Naive B cell (primary cell): ENCODE measurements around the gene PHLDA1. TPM values are rescaled to one million over a fixed set of nuclear protein-coding genes. Genes with fewer than 3 reads are reported as not detected.

Experiments used
- ATAC-seq, 2 donors: fragments of 150-1000 bp; cut with Tn5 transposase; 2 replicates each; pipeline ENCODE4 v1.10.0; 2021; ENCODE audit warnings: low read depth in 2 of 2, mild to moderate bottlenecking in 2 of 2, moderate library complexity in 2 of 2
- DNase-seq: peaks from one replicate; pipeline ENCODE4 v3.0.0; 2022
- H3K27ac Mint-ChIP-seq, 6 donors: one replicate each; pipeline ENCODE4 v1.8.0; 2020 to 2022; ENCODE audit warnings: mild to moderate bottlenecking in 6 of 6, mixed read lengths in 6 of 6, moderate library complexity in 5 of 6, inconsistent platforms in 2 of 6
- H3K27me3 Mint-ChIP-seq, 3 donors: one replicate each; pipeline ENCODE4 v1.8.0; 2021 to 2022; ENCODE audit warnings: mixed read lengths in 3 of 3, mild to moderate bottlenecking in 1 of 3
- H3K36me3 Mint-ChIP-seq, 2 donors: one replicate each; pipeline ENCODE4 v1.8.0; 2020 to 2022; ENCODE audit warnings: mixed read lengths in 2 of 2, inconsistent platforms in 1 of 2, mild to moderate bottlenecking in 1 of 2
- H3K4me1 Mint-ChIP-seq, 3 donors: one replicate each; pipeline ENCODE4 v1.8.0; 2020 to 2022; ENCODE audit warnings: mixed read lengths in 3 of 3, inconsistent platforms in 1 of 3, mild to moderate bottlenecking in 1 of 3, moderate library complexity in 1 of 3
- H3K4me3 Mint-ChIP-seq, 8 donors: one replicate each; pipeline ENCODE4 v1.8.0; 2020 to 2022; ENCODE audit warnings: mild to moderate bottlenecking in 8 of 8, mixed read lengths in 8 of 8, moderate library complexity in 8 of 8, inconsistent platforms in 2 of 8
- H3K9me3 Mint-ChIP-seq, 7 donors: one replicate each; pipeline ENCODE4 v1.8.0; 2020 to 2022; ENCODE audit warnings: mixed read lengths in 7 of 7, mild to moderate bottlenecking in 5 of 7, inconsistent platforms in 2 of 7, moderate library complexity in 1 of 7
- polyA plus RNA-seq, 6 donors: library from polyadenylated mRNA; unstranded; fragments of 300-500 nt; fragmentation: Illumina TruSeq; gene quantifications; one replicate each; pipeline ENCODE4 v1.2.3, GENCODE V29; 2021; ENCODE audit warnings: low read depth in 6 of 6

PHLDA1 gene
- polyA plus RNA-seq, 6 donors from 2014 or later = 0.11 to 0.30 (median 0.16) TPM

DNA sequence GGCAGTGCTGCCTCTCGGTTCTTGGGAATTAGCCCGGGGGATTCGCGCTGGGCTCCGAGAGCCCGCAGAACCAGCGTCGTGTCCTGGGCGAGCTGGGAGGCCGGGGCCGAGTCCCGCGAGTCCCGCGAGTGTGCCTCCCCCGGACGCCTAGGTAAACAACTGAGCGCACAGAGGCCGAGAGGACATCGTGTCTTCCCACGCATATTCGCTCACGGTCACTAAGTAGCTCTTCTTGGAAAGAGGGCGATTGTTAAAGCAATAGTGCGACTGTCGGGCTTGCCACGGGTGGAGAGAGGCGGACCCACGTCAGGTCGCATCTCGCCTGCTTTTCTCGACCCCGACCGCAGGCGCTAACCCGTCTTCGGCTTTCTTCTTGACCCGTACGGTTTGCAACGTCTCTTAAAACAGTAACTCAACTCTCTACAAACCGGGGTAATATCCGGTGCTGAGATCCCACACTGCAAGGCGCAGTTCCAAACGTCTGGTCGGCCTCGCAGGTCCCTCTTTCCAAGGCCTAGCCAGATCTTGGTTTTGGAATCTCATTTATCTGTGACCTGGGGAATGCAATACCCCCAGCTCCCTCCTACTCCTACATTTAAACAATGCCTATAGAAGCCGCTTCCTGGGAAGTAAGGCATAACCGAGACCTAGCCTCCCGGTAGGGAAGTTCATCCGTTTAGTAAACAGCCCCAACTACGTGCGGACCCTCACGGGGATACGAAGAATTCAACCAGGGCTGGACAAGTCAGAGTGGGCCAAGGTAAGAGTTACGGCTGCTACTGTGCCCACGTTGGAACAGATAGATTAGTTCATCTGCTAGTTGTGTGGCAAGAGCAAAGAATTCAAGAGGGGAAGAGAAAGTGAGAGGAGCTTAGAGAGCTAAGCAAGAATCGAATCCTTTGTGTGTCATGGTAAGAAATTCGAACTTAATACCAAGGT lies 736 bp upstream of the PHLDA1 start:
- DNase-seq (peak; percentile 6), ATAC-seq (peak; percentile 20)
- H3K9me3 Mint-ChIP-seq = no peaks in the 10 kb centered on the region
- H3K4me3 Mint-ChIP-seq = peak overlapping the region; percentile 92 to 97 (median 94)
- H3K4me1 Mint-ChIP-seq = peaks cover 21 to 26% (median 25%) of the 10 kb centered on the region in 3 donors
- H3K27me3 Mint-ChIP-seq = peaks cover 0 to 19% (median 16%) of the 10 kb centered on the region in 3 donors
- H3K27ac Mint-ChIP-seq = peak overlapping the region; percentile 81 to 97 (median 92)
- no peaks in the 10 kb centered on the region for H3K36me3 Mint-ChIP-seq

GRCh38 chr12:76031081-76031413 lies 529 bp downstream of the PHLDA1 start:
- H3K27me3 Mint-ChIP-seq = peaks cover 9 to 29% (median 23%) of the 10 kb centered on the region in 3 donors
- ATAC-seq = no peak

GRCh38 chr12:76030341-76031080 lies 1.1 kb downstream of the PHLDA1 start:
- DNase-seq = peak; percentile 24
- Mint-ChIP-seq H3K4me1 (peaks cover 18 to 25% (median 23%) of the 10 kb centered on the region in 3 donors), H3K9me3 (no peaks in the 10 kb centered on the region), H3K36me3 (no peaks in the 10 kb centered on the region), H3K27me3 (peaks cover 13 to 35% (median 28%) of the 10 kb centered on the region in 3 donors), H3K4me3 (peak overlapping the region; percentile 92 to 97 (median 94)), H3K27ac (peak overlapping the region in 5 of 6 donors; percentile 34 to 94 (median 86))
- no peak for ATAC-seq

More at GRCh38 chr12:76031081-76031413, 529 bp downstream of the PHLDA1 start:
- Mint-ChIP-seq H3K4me3 (peak overlapping the region; percentile 92 to 97 (median 94)), H3K27ac (peak overlapping the region in 2 of 6 donors; percentile 88 to 97), H3K4me1 (peaks cover 18 to 25% (median 23%) of the 10 kb centered on the region in 3 donors), H3K9me3 (no peaks in the 10 kb centered on the region), H3K36me3 (no peaks in the 10 kb centered on the region)
- DNase-seq = no peak

DNA sequence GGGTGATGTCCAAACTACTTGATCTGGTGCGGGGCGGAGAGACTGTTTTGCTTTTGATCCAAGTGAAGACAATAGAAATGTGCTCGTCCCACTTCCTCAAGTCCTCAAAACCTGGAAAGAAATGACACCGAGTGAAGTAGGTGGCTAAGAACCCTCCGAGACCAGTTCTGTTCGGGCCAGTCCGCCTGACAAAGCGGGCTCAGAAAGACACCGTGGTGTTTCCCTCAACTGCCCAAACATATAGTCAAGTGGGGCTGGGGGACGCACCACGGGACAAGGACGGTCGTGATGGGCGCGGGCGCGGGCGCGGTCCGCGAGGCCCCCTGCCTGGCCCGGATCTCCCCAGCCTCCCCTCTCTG lies 1.6 kb downstream of the PHLDA1 start:
- Mint-ChIP-seq H3K27me3 (peaks cover 13 to 37% (median 30%) of the 10 kb centered on the region in 3 donors), H3K27ac (peak overlapping the region in 2 of 6 donors; percentile 82 to 86)
- no peak for ATAC-seq

GRCh38 chr12:76028571-76029277 lies 2.9 kb downstream of the PHLDA1 start:
- Mint-ChIP-seq H3K27ac (no peak overlapping the region), H3K4me1 (peaks cover 18 to 25% (median 23%) of the 10 kb centered on the region in 3 donors), H3K36me3 (no peaks in the 10 kb centered on the region), H3K4me3 (peak overlapping the region in 1 of 8 donors; percentile 92), H3K27me3 (peaks cover 13 to 45% (median 30%) of the 10 kb centered on the region in 3 donors), H3K9me3 (no peaks in the 10 kb centered on the region)
- ATAC-seq = no peak
- DNase-seq = no peak

More for the DNA sequence above, 1.6 kb downstream of the PHLDA1 start:
- Mint-ChIP-seq H3K9me3 (no peaks in the 10 kb centered on the region), H3K36me3 (no peaks in the 10 kb centered on the region), H3K4me1 (peaks cover 18 to 25% (median 23%) of the 10 kb centered on the region in 3 donors), H3K4me3 (peak overlapping the region; percentile 92 to 97 (median 94))
- no peak for DNase-seq

GRCh38 chr12:76026643-76027063 lies 4.9 kb downstream of the PHLDA1 start:
- Mint-ChIP-seq H3K27ac (no peak overlapping the region), H3K9me3 (no peaks in the 10 kb centered on the region), H3K4me3 (no peak overlapping the region), H3K27me3 (peaks cover 23 to 52% (median 36%) of the 10 kb centered on the region in 3 donors), H3K4me1 (peaks cover 10 to 14% (median 14%) of the 10 kb centered on the region in 3 donors), H3K36me3 (no peaks in the 10 kb centered on the region)
- no peak for ATAC-seq
- DNase-seq = no peak

DNA sequence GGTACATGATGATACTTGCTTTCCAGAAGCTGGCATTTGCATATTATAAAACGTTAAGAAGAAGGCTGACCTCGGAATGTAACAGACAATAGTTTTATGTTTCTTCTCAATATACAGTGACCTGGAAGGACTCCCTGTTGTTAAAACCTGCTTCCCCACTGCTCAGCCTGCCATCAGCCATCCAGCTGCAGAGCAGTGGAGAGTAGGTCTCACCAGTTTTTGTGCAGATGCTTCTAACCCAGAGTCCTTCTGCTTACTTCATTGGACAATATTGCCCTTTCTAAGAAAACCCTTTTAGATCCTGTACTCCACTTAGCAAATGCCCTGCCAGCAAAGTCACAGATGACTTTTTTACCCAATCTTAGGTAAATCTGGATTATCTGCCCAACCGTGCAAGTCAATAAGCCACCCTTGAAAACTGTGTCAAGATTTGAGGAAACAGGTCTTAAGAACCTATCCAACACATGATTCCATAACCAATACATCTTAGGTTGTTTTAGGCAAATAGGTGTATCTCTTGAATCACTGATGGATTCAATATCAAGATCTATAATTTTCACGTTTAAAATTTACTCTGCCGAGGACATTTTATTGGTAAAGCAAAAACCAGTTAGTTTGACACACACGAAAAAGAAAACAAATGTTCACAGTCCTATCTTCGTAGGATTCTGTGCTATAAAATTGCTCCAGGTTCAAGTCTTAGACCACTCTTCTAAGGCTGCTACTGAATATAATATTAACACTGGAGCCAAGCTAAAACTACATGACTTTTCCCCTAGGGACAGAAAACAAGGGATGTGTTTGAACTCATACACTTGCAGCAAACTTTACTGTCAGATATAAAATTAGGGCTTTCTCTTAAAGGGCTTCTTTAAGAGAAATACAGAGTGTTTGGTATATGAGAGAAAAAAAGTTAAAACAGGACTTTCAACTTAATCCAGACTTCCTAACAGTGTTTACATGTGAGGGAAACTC lies 5.7 kb downstream of the PHLDA1 start:
- H3K27me3 Mint-ChIP-seq = peaks cover 23 to 51% (median 36%) of the 10 kb centered on the region in 3 donors
- DNase-seq (no peak), ATAC-seq (no peak)
- peaks cover 10 to 13% (median 12%) of the 10 kb centered on the region in 3 donors for H3K4me1 Mint-ChIP-seq
- no peaks in the 10 kb centered on the region for H3K36me3 Mint-ChIP-seq
- no peak overlapping the region for H3K4me3 Mint-ChIP-seq
- no peak overlapping the region for H3K27ac Mint-ChIP-seq
- no peaks in the 10 kb centered on the region for H3K9me3 Mint-ChIP-seq

DNA sequence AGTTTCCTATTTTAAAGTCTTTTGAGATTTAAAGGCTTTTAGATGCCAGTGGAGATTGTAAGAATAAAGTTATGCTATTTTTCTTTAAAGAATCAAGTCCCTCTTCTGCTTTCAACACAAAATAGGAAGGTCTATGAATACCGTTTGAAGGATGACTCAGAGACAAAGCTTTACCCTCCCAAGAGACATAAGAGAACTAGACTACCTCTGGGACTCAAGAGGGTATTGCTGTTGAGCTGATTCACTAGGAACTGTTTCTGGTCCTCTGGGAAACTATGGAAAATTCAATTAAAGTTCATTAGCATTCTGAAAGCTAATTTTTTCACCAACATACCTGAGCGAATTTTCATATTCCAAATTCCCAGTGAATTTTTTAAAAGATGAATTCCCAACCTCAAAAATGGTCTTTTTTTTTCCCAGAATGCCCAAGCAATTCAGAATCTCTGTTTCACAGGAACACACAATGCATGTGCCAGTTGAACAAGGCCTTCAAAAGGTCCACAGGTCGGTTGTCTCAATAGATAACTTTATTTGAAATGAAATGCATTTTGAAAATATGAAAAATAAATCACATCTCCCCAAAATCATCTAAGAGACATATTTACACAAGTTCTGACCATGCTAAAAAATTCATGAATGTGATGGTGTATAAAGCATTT lies 6.5 kb downstream of the PHLDA1 start:
- Mint-ChIP-seq H3K9me3 (no peaks in the 10 kb centered on the region), H3K4me3 (no peak overlapping the region), H3K4me1 (peaks cover 5 to 8% (median 6%) of the 10 kb centered on the region in 3 donors), H3K36me3 (no peaks in the 10 kb centered on the region), H3K27me3 (peaks cover 27 to 48% (median 40%) of the 10 kb centered on the region in 3 donors), H3K27ac (no peak overlapping the region)
- ATAC-seq (no peak), DNase-seq (no peak)

- Mint-ChIP-seq H3K27me3 (peaks cover 31 to 48% (median 34%) of the 10 kb centered on the region in 3 donors), H3K4me3 (no peak overlapping the region), H3K9me3 (no peaks in the 10 kb centered on the region), H3K4me1 (peaks cover 0 to 4% (median 0%) of the 10 kb centered on the region in 3 donors), H3K36me3 (no peaks in the 10 kb centered on the region), H3K27ac (no peak overlapping the region)
- no peak for DNase-seq
- ATAC-seq = no peak
These were observed 7.3 kb downstream of the PHLDA1 start for GRCh38 chr12:76024102-76024781.

- Mint-ChIP-seq H3K4me1 (peaks cover 0 to 4% (median 0%) of the 10 kb centered on the region in 3 donors), H3K36me3 (no peaks in the 10 kb centered on the region), H3K4me3 (no peak overlapping the region), H3K27me3 (peaks cover 29 to 48% (median 40%) of the 10 kb centered on the region in 3 donors), H3K9me3 (no peaks in the 10 kb centered on the region), H3K27ac (no peak overlapping the region)
- DNase-seq (no peak), ATAC-seq (no peak)
These were observed 8.4 kb downstream of the PHLDA1 start for GRCh38 chr12:76023069-76023690.

GRCh38 chr12:76022506-76022905 lies 9.1 kb downstream of the PHLDA1 start:
- DNase-seq (no peak), ATAC-seq (no peak)
- Mint-ChIP-seq H3K27ac (no peak overlapping the region), H3K9me3 (no peaks in the 10 kb centered on the region), H3K4me3 (no peak overlapping the region), H3K36me3 (no peaks in the 10 kb centered on the region), H3K4me1 (peaks cover 0 to 4% (median 0%) of the 10 kb centered on the region in 3 donors), H3K27me3 (peaks cover 30 to 50% (median 42%) of the 10 kb centered on the region in 3 donors)
